Pancreas (tissue), 10 donors: ENCODE measurements around the gene YKT6. TPM values are rescaled to one million over a fixed set of nuclear protein-coding genes. Genes with fewer than 3 reads are reported as not detected.

Experiments
- ATAC-seq, 4 donors: fragments of 200-7000 bp; cut with Tn5 transposase; one replicate each; pipeline versions ENCODE4 v1.8.0 to v1.9.1; 2020; ENCODE audit warnings: mild to moderate bottlenecking in 4 of 4, moderate library complexity in 4 of 4
- DNase-seq, 6 donors: peaks; one replicate each; pipeline ENCODE4 v3.0.0-alpha.2; 2020
- FAIRE-seq: peaks from 2 replicates; lab custom pipeline; 2012; peaks lifted over from hg19 to GRCh38; lab: Jason Lieb, UNC
- H3K27ac ChIP-seq, 4 donors: fragments of 200-600 bp; sonication (generic); 1 replicate in 3 of 4; 2 replicates in 1 of 4; pipeline versions ENCODE4 v1.5.0 to v1.8.0; 2020
- H3K27me3 ChIP-seq, 4 donors: fragments of 200-600 bp; one replicate each; pipeline ENCODE4 v1.8.0; 2021
- H3K36me3 ChIP-seq, 3 donors: fragments of 200-600 bp; sonication (generic) in 1 of 3; one replicate each; pipeline versions ENCODE4 v1.5.0 to v1.8.0; 2020 to 2021
- H3K4me1 ChIP-seq, 3 donors: fragments of 200-600 bp; one replicate each; pipeline ENCODE4 v1.8.0; 2021
- H3K4me3 ChIP-seq, 4 donors: fragments of 200-600 bp; sonication (generic) in 2 of 4; one replicate each; pipeline versions ENCODE4 v1.5.0 to v1.8.0; 2020 to 2021
- H3K9me3 ChIP-seq, 4 donors: fragments of 200-600 bp; one replicate each; pipeline ENCODE4 v1.8.0; 2021
- CTCF ChIP-seq, 4 donors: fragments of 200-600 bp; sonication (generic) in 3 of 4; IDR thresholded peaks; one replicate each; pipeline versions ENCODE4 v1.5.0 to v1.8.0; 2021; ENCODE audit warnings: antibody characterized with exemption in 4 of 4
- WGBS, 2 donors: extraction: QIAGEN DNeasy Blood & Tissue Kit; methylation state at CpG; one replicate each; pipeline ENCODE4 v1.1.7; 2013; 5-methylcytosine and 5-hydroxymethylcytosine counted together
- intact Hi-C, 3 donors: fragments of 100-400 bp; cut with DNase I; formaldehyde crosslinking; loops; one replicate each; pipeline versions ENCODE4 v1.11.1 to v1.14.2; 2022
- polyA plus RNA-seq, 2 donors: library from polyadenylated mRNA; stranded (reverse); fragments of 200-250 nt; gene quantifications; one replicate each; pipeline ENCODE4 v1.2.3, GENCODE V29; 2013
- total RNA-seq, 6 donors: library from RNA; stranded (reverse); fragmentation: NEBNext Ultra II Directional in 4 of 6; extraction: Animal tissue kit (Norgen Biotek cat#: 25700) in 4 of 6; gene quantifications; one replicate each; pipeline versions ENCODE4 v1.2.1 to v1.2.4, GENCODE V29; 2021 to 2023
- donor health status: healthy with polysubstance abuse.
- donor health status: DM: no; HTN: no; CAD: no; lungs with moderate emphysema.
- donor health status: DM: no; HTN: no; CAD: no.
- donor health status: control.
- donor health status: control.
- donor health status: Bipolar disorder and iron deficiency.
- donor health status: DM: yes; HTN: yes; CAD: no.
- donor health status: DM: no; HTN: no; CAD: no.
- donor health status: DM: no; HTN: no; CAD: no.
- donor health status: DM: yes; HTN: yes; CAD: no.

Gene YKT6
- total and polyA plus RNA-seq, 8 donors = 27.7 to 48.7 (median 37.0) TPM

- intact Hi-C loops = no loop called here
- no peaks in the 10 kb centered on the region for H3K9me3 ChIP-seq
- peak in 1 of 4 donors; percentile 32 for ATAC-seq
- H3K27me3 ChIP-seq = no peaks in the 10 kb centered on the region
- peak in 2 of 6 donors; percentile 6 to 59 for DNase-seq
- H3K4me1 ChIP-seq = no peaks in the 10 kb centered on the region
- no peak for TF ChIP-seq CTCF (IDR thresholded peaks at IDR 0.05)
- H3K27ac ChIP-seq = no peak overlapping the region
- FAIRE-seq = no peak
- H3K4me3 ChIP-seq = no peak overlapping the region
- no peaks in the 10 kb centered on the region for H3K36me3 ChIP-seq
- WGBS, 2 donors = 74 to 77% methylated on average over 10 of the region's 10 CpGs
These were observed 42.5 kb upstream of the YKT6 start for GRCh38 chr7:44158096-44158872.

DNA sequence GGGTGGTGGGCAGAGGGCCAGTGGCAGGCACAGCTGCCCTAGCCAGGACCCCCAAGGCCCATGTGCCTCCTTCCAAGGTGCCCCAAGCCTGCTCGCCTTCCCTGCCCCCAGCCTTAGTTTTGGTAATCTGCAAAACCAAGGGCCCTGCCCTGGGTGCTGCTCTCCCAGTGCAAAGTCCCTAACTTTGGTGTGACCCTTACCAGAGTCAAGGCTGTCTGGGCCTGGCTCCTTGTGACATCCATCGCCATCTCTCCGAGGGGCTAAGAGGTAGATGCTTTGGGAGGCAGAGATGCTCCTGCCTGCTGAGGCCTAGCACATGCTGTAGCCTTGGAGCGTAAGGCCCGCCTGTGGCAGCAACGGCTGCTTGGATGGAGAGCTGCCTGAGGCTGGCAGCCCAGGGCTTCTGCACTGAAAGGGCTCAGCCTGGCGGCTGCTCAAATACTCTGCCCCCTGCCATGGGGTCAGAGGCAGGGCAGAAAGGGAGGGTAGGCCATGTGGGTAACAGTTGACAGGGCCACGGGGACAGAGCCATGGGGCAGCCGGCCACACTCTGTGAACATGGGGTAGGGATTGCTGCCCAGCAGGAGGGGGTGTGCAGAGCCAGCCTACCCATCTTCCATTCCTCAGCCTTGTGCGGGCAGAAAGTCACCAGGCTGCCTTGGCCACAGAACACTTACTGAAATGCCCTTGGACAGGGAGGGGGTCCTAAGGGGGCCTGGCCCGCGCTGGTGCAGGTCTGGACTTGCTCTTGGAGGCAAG lies 41.7 kb upstream of the YKT6 start:
- ATAC-seq (peak in 1 of 4 donors; percentile 9), FAIRE-seq (no peak), DNase-seq (peak in 1 of 6 donors; percentile 40)
- TF ChIP-seq CTCF (IDR thresholded peaks at IDR 0.05) = no peak
- no peak overlapping the region for H3K4me3 ChIP-seq
- WGBS, 2 donors = 92 to 94% methylated on average over 12 of the region's 12 CpGs
- intact Hi-C loops = no loop called here
- H3K4me1 ChIP-seq = no peaks in the 10 kb centered on the region
- no peaks in the 10 kb centered on the region for H3K36me3 ChIP-seq
- no peak overlapping the region for H3K27ac ChIP-seq
- no peaks in the 10 kb centered on the region for H3K9me3 ChIP-seq
- H3K27me3 ChIP-seq = no peaks in the 10 kb centered on the region

DNA sequence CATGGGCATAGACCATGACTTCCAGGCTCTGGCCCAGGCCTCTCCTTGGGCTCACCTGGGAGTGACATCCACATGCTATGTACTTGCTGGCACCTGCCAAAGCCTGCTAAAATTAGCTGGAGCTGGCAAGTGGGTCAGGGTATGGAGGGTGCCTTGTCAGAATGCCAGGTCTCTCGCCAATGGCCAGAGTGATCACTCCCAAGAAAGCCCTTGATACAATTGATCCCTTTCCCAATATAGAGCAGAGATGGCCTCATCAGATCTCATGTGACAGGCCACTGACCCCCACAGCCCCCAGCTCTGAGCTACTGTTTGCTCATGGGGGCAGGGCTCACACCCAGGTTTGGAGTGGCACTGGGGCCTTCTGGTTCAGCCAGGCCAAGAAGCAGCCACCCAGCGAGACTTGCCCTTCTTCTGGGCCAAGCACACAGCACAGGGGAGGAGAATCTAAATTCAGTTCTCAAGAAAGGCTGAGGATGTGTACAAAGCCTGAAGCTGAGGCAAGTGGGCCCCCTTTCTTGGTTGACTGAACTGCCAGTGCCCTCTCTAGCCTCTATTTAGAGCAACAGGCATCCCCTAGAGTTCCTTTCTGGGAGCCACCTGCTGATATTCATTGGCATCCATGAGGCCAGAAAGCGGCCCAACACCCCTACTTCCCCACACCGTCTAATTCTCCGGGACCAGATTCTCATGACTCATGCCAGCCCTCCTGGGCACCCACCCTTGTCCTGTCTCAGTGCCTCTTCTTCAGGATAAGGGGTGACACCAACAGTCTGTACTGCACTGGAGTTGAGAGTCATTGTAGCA lies 40.8 kb upstream of the YKT6 start:
- DNase-seq = no peak
- 78 to 82% methylated on average over 5 of the region's 5 CpGs for WGBS, 2 donors
- H3K4me3 ChIP-seq = no peak overlapping the region

GRCh38 chr7:44161371-44161770 lies 39.4 kb upstream of the YKT6 start:
- H3K36me3 ChIP-seq = no peaks in the 10 kb centered on the region
- intact Hi-C loops = no loop called here
- no peak overlapping the region for H3K27ac ChIP-seq
- DNase-seq (no peak), ATAC-seq (no peak), FAIRE-seq (no peak)
- H3K4me1 ChIP-seq = no peaks in the 10 kb centered on the region
- no peaks in the 10 kb centered on the region for H3K27me3 ChIP-seq
- no peaks in the 10 kb centered on the region for H3K9me3 ChIP-seq
- H3K4me3 ChIP-seq = no peak overlapping the region
- TF ChIP-seq CTCF (IDR thresholded peaks at IDR 0.05) = no peak
- WGBS, 2 donors = 94 to 98% methylated on average over 2 of the region's 2 CpGs

More for the DNA sequence above, 40.8 kb upstream of the YKT6 start:
- no peak for TF ChIP-seq CTCF (IDR thresholded peaks at IDR 0.05)
- FAIRE-seq (no peak), ATAC-seq (no peak)
- Histone ChIP-seq H3K4me1 (no peaks in the 10 kb centered on the region), H3K27me3 (no peaks in the 10 kb centered on the region), H3K36me3 (no peaks in the 10 kb centered on the region), H3K27ac (no peak overlapping the region), H3K9me3 (no peaks in the 10 kb centered on the region)
- intact Hi-C loops = no loop called here
